ENCODE results near the gene LIG1. TPM values are rescaled to one million over a fixed set of nuclear protein-coding genes. Genes with fewer than 3 reads are reported as not detected.

The LIG1 gene
- total and polyA plus RNA-seq, 3 donors from 2014 or later = 51.9 to 73.3 (median 69.7) TPM

GRCh38 chr19:48133094-48133493, 37.0 kb downstream of the LIG1 start:
- Histone ChIP-seq H3K27ac (no peak overlapping the region), H3K4me1 (no peaks in the 10 kb centered on the region), H3K4me3 (no peak overlapping the region), H3K9me3 (no peaks in the 10 kb centered on the region), H3K27me3 (no peaks in the 10 kb centered on the region), H3K36me3 (ENCODE audit: low read depth, missing control alignments) (no peaks in the 10 kb centered on the region)
- TF ChIP-seq CTCF (IDR thresholded peaks at IDR 0.05) = no peak
- TF ChIP-seq POLR2A (IDR thresholded peaks at IDR 0.05) = no peak
- 79 to 81% methylated on average over 6 of the region's 6 CpGs for WGBS, 2 donors
- intact Hi-C loops (cut with DNase I; ENCODE audit: low total_unique reads) = no loop called here
- DNase-seq = no peak

GRCh38 chr19:48127561-48127960, 42.6 kb downstream of the LIG1 start:
- Histone ChIP-seq H3K4me3 (no peak overlapping the region), H3K36me3 (ENCODE audit: low read depth, missing control alignments) (no peaks in the 10 kb centered on the region), H3K27ac (no peak overlapping the region), H3K4me1 (peaks cover 7% of the 10 kb centered on the region), H3K9me3 (no peaks in the 10 kb centered on the region), H3K27me3 (no peaks in the 10 kb centered on the region)
- intact Hi-C loops (cut with DNase I; ENCODE audit: low total_unique reads) = no loop called here
- 82 to 98% methylated on average over 6 of the region's 6 CpGs for WGBS, 2 donors
- DNase-seq = no peak
- TF ChIP-seq POLR2A (IDR thresholded peaks at IDR 0.05) (no peak), CTCF (IDR thresholded peaks at IDR 0.05) (no peak)

DNA sequence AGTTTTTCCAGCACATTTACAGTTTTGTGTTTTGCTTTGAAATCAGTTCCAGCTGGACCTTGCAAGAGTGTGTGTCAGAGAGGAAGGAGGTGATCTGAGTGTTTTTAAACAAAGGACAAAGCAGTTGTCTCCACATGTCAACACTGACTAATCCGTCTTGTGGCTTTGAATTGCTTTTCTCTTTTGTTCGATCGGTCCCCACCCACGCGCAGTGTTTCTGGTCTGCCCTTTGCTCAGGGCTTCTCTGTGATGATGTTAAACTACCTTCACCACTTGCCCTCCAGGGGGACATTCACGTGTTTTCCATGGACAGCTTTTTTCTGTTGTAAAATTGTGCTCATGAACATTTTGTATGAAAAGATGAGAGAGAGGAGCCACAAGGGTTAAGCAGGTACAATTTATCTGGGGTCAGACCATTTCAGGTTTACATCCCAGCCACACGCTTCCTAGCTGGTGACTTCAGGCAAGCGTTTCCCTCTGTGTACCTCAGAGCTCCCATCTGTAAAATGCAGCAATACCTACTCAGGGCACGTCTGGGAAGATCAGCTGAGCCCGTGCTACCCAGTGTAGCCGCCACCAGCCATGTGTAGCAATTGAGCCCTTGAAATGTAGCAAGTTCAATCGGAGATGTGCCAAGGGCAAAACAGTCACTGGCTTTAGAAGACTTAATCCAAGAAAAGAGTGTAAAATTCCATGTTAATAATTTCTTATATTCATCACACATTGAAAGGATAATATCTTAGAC, 46.1 kb downstream of the LIG1 start:
- intact Hi-C loops (cut with DNase I; ENCODE audit: low total_unique reads) = no loop called here
- Histone ChIP-seq H3K27ac (peak overlapping the region in 1 of 2 donors; percentile 65), H3K9me3 (no peaks in the 10 kb centered on the region), H3K4me1 (peaks cover 7% of the 10 kb centered on the region), H3K36me3 (ENCODE audit: low read depth, missing control alignments) (no peaks in the 10 kb centered on the region), H3K4me3 (no peak overlapping the region), H3K27me3 (no peaks in the 10 kb centered on the region)
- TF ChIP-seq POLR2A (IDR thresholded peaks at IDR 0.05) (no peak), CTCF (IDR thresholded peaks at IDR 0.05) (no peak)
- 52 to 68% methylated on average over 12 of the region's 12 CpGs for WGBS, 2 donors
- DNase-seq = peak; percentile 91

DNA sequence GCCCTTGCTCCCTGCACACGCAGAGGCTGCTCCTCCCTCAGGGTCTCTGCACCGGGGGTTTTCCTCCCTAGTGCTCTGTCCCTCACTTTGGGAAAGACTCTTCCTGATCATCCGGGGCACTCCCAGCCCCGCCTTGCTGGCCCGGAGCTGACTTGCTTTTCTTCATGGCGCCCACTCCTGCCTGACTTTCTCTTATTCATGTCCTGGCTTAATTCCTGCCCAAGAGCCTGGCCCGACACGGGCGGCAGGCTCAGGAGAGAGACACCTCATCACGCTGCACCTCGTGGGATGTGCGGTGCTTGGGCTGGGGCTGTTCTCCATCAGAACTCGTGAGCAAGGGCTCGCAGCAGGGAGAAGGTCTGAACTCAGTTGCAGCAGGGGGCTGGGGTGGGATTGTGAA, 47.7 kb downstream of the LIG1 start:
- WGBS, 2 donors = 88 to 92% methylated on average over 10 to 14 of the region's 14 CpGs
- H3K36me3 ChIP-seq (ENCODE audit: low read depth, missing control alignments) = no peaks in the 10 kb centered on the region
- intact Hi-C loops (cut with DNase I; ENCODE audit: low total_unique reads) = no loop called here

More for the DNA sequence above, 47.7 kb downstream of the LIG1 start:
- Histone ChIP-seq H3K4me3 (no peak overlapping the region), H3K4me1 (peaks cover 7% of the 10 kb centered on the region), H3K27me3 (no peaks in the 10 kb centered on the region), H3K27ac (peak overlapping the region in 1 of 2 donors; percentile 65), H3K9me3 (no peaks in the 10 kb centered on the region)
- TF ChIP-seq CTCF (IDR thresholded peaks at IDR 0.05) = no peak
- no peak for TF ChIP-seq POLR2A (IDR thresholded peaks at IDR 0.05)
- DNase-seq = no peak
